ENCODE results near the gene MATN1. TPM values are rescaled to one million over a fixed set of nuclear protein-coding genes. Genes with fewer than 3 reads are reported as not detected.

MATN1 gene
- total and polyA plus RNA-seq, 4 donors, result 0.19 TPM; not detected in 3

- Histone ChIP-seq H3K27me3 (ENCODE audit: control insufficient read depth in 4 of 4, insufficient read depth in 4 of 4, low read length in 3 of 4) (no peaks in the 10 kb centered on the region), H3K9me3 (ENCODE audit: control insufficient read depth in 4 of 4, low read length in 3 of 4) (no peaks in the 10 kb centered on the region), H3K4me3 (ENCODE audit: low read depth in 1 of 3, low read length in 3 of 3) (no peak overlapping the region), H3K36me3 (ENCODE audit: control insufficient read depth in 4 of 4, insufficient read depth in 3 of 4, low read depth in 1 of 4, low read length in 3 of 4) (peaks cover 0 to 10% (median 1%) of the 10 kb centered on the region in 4 donors), H3K27ac (ENCODE audit: low read depth in 1 of 2, low read length in 2 of 2) (no peak overlapping the region), H3K4me1 (ENCODE audit: control insufficient read depth in 4 of 4, insufficient read depth in 4 of 4, low read length in 3 of 4) (no peaks in the 10 kb centered on the region), H3K9ac (ENCODE audit: low read depth in 1 of 2, low read length in 2 of 2) (no peak overlapping the region)
- 95% methylated on average over 2 of the region's 2 CpGs for WGBS
- DNase-seq (ENCODE audit: low spot score), result no peak
- TF ChIP-seq ZBTB33 (IDR thresholded peaks at IDR 0.05) (no peak), RXRA (IDR thresholded peaks at IDR 0.05) (no peak), GABPA (IDR thresholded peaks at IDR 0.05 in 1 of 2, conservative IDR thresholded peaks at IDR 0.05 in 1 of 2) (no peak), NR2F2 (IDR thresholded peaks at IDR 0.05) (no peak), CTCF (IDR thresholded peaks at IDR 0.05; ENCODE audit: low read depth, low read length, missing input control) (no peak)
Measured at GRCh38 chr1:30727824-30728223, 4.4 kb upstream of the MATN1 start.

- H3K9me3 ChIP-seq (ENCODE audit: control insufficient read depth in 4 of 4, low read length in 3 of 4), result no peaks in the 10 kb centered on the region
- WGBS, result 89% methylated on average over 15 of the region's 15 CpGs
- DNase-seq (ENCODE audit: low spot score), result no peak
- no peak overlapping the region for H3K9ac ChIP-seq (ENCODE audit: low read depth in 1 of 2, low read length in 2 of 2)
- H3K4me3 ChIP-seq (ENCODE audit: low read depth in 1 of 3, low read length in 3 of 3), result no peak overlapping the region
- no peaks in the 10 kb centered on the region for H3K27me3 ChIP-seq (ENCODE audit: control insufficient read depth in 4 of 4, insufficient read depth in 4 of 4, low read length in 3 of 4)
- H3K27ac ChIP-seq (ENCODE audit: low read depth in 1 of 2, low read length in 2 of 2), result no peak overlapping the region
- no peaks in the 10 kb centered on the region for H3K4me1 ChIP-seq (ENCODE audit: control insufficient read depth in 4 of 4, insufficient read depth in 4 of 4, low read length in 3 of 4)
- TF ChIP-seq SP1 (IDR thresholded peaks at IDR 0.05) (no peak), HNF4G (IDR thresholded peaks at IDR 0.05) (no peak), HNF4A (conservative IDR thresholded peaks at IDR 0.05) (no peak), ATF3 (IDR thresholded peaks at IDR 0.05) (no peak), TAF1 (conservative IDR thresholded peaks at IDR 0.05) (no peak), ZBTB33 (IDR thresholded peaks at IDR 0.05) (no peak), RXRA (IDR thresholded peaks at IDR 0.05) (no peak), YY1 (IDR thresholded peaks at IDR 0.05) (no peak), JUND (IDR thresholded peaks at IDR 0.05) (no peak), FOXA1 (IDR thresholded peaks at IDR 0.05) (no peak), NR2F2 (IDR thresholded peaks at IDR 0.05) (no peak), EGR1 (IDR thresholded peaks at IDR 0.05; ENCODE audit: low read depth in 2 of 2) (no peak), GABPA (IDR thresholded peaks at IDR 0.05 in 1 of 2, conservative IDR thresholded peaks at IDR 0.05 in 1 of 2) (no peak), RAD21 (IDR thresholded peaks at IDR 0.05) (no peak), REST (IDR thresholded peaks at IDR 0.05) (no peak)
- peaks cover 0 to 10% (median 1%) of the 10 kb centered on the region in 4 donors for H3K36me3 ChIP-seq (ENCODE audit: control insufficient read depth in 4 of 4, insufficient read depth in 3 of 4, low read depth in 1 of 4, low read length in 3 of 4)
Measured at GRCh38 chr1:30726773-30727684, 3.6 kb upstream of the MATN1 start.
